Measurements from ENCODE around the gene SOX21.
A peak's percentile ranks its signal among the peaks of the same experiment; 100 is the strongest.

SOX21 gene

GRCh38 chr13:94708031-94708859, 4.1 kb downstream of the SOX21 start:
- no peak for DNase-seq

- DNase-seq: no peak
Measured at GRCh38 chr13:94707400-94708021, 4.8 kb downstream of the SOX21 start.

GRCh38 chr13:94706843-94707399, 5.4 kb downstream of the SOX21 start:
- DNase-seq: peak; percentile 80

- no peak for DNase-seq
Measured at GRCh38 chr13:94706101-94706842, 6.1 kb downstream of the SOX21 start.

- no peak for DNase-seq
Measured at GRCh38 chr13:94705081-94706030, 7.0 kb downstream of the SOX21 start.

GRCh38 chr13:94704377-94705080, 7.8 kb downstream of the SOX21 start:
- no peak for DNase-seq

- DNase-seq: no peak
Measured at GRCh38 chr13:94703721-94704314, 8.5 kb downstream of the SOX21 start.

- DNase-seq: no peak
Measured at GRCh38 chr13:94703271-94703670, 9.1 kb downstream of the SOX21 start.

- DNase-seq: no peak
Measured at GRCh38 chr13:94702181-94703041, 9.9 kb downstream of the SOX21 start.

GRCh38 chr13:94701313-94702180, 10.8 kb downstream of the SOX21 start:
- DNase-seq: no peak

- no peak for DNase-seq
Measured at GRCh38 chr13:94700536-94700935, 11.8 kb downstream of the SOX21 start.

GRCh38 chr13:94700051-94700535, 12.3 kb downstream of the SOX21 start:
- DNase-seq: no peak

GRCh38 chr13:94696171-94696570, 16.2 kb downstream of the SOX21 start:
- DNase-seq: no peak

- DNase-seq: no peak
Measured at GRCh38 chr13:94692030-94692429, 20.3 kb downstream of the SOX21 start.

- DNase-seq: no peak
Measured at GRCh38 chr13:94683409-94683808, 28.9 kb downstream of the SOX21 start.

- no peak for DNase-seq
Measured at GRCh38 chr13:94682229-94682628, 30.1 kb downstream of the SOX21 start.

- DNase-seq: no peak
Measured at GRCh38 chr13:94679614-94680013, 32.7 kb downstream of the SOX21 start.

- DNase-seq: no peak
Measured at GRCh38 chr13:94678845-94679244, 33.5 kb downstream of the SOX21 start.

- DNase-seq: no peak
Measured at GRCh38 chr13:94677799-94678198, 34.5 kb downstream of the SOX21 start.

Data from SHP77 treated with DMSO at 0.1 percent for 48 hours (cell line).